ENCODE results near the gene FHOD3.

DNA sequence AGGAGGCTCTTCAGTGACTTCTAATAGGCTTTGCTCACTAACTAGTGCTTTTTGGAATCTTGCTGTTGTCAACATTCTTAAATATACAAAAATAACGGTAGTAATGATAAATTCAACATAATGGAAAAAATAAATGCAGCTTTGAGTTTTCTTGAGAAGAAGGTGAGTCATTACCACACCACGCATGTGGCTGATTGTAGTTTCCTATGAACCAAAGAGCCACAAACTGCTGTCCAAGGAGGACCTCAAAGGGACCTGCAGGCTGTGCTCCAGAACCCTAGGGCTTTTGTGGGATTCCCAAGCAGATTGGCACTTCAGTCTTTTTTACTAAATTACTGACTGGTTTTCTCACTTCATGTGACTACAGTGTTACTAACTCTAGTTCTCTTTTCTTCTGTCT is 464.6 kb downstream of the FHOD3 start:
- TF ChIP-seq POLR2AphosphoS5 (IDR thresholded peaks at IDR 0.05; ENCODE audit: low read depth, low read length) (no peak), SIN3A (IDR thresholded peaks at IDR 0.05; ENCODE audit: borderline replicate concordance, insufficient read depth, low read length) (no peak), TAF1 (IDR thresholded peaks at IDR 0.05; ENCODE audit: borderline replicate concordance, insufficient read depth, low read length) (no peak)

All from PFSK-1 (cell line).